HG03378 (cell line): ENCODE data around the gene CASS4.

Experiments used
- ATAC-seq: cut with Tn5 transposase; IDR thresholded peaks from one replicate; pipeline ENCODE4 v1.9.1; 2021; ENCODE audit warnings: mild to moderate bottlenecking, moderate library complexity; ENCODE audit not compliant: unreplicated experiment

Gene CASS4

DNA sequence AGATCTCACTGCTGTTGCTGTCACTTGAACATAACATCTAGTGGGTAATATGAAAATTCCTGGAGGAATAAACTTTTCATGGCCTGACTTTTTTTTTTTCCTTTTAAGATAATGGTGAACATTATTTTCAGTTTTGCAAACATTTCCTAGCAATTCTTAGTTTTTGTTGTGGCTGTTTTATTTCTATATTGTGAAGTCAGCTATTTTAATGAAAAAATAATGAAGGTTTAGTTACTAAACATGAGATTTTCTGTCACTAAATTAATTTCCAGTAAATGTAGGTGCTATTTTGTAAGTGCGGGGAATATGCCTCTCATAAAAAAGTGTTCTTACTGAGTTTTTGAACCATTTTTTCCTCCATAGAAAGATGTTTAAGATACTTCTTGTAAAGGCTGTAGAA lies 89.1 kb downstream of the CASS4 start:
- ATAC-seq, result no peak

DNA sequence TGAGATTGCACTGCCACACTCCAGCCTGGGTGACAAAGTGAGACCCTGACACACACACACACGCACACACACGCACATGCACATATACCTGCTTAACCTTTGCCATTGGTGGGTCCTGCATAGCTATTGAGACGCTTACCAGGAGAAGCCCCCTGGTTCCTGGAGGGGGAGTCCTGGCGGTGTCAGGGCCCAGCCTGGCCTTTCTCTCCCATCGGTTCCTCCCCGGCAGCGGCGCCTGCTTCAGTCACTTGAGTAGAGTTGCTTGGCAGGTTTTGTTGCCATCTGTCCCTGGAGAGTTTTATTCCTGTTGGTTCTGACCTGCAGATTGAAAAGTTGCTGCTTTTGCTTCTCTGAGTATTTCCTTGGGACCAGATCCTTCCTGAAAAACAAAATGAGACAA lies 91.9 kb downstream of the CASS4 start:
- no peak for ATAC-seq

DNA sequence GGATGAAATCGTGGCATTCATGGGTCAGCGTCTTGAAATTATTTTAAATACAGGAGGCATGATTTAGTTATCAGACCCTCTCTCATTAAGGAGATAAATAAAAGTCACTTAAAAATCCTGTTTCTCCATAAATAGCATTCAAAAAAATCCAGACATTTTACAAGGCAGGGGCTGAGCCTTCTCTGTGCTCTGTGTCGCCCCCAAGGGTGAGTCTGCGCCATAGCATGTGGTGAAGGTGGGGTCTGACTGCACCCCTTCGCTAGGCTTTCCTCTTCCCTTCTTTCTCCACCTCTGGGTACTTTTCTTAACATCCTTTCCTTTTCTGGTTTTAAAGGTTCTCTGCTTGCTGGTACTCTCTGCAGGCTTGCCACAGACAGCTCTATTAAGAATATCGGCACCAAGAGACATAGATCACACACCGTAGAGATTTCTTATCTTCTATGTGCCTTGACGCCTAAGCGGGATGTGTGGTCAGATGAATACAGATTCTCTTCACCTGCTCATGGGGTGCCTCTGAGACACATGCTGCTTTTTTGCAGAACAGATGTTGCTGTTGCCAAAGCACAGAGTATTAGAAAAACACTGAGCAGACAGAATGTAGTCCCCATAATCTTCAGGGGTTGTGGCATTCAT lies 92.4 kb downstream of the CASS4 start:
- ATAC-seq, result no peak

DNA sequence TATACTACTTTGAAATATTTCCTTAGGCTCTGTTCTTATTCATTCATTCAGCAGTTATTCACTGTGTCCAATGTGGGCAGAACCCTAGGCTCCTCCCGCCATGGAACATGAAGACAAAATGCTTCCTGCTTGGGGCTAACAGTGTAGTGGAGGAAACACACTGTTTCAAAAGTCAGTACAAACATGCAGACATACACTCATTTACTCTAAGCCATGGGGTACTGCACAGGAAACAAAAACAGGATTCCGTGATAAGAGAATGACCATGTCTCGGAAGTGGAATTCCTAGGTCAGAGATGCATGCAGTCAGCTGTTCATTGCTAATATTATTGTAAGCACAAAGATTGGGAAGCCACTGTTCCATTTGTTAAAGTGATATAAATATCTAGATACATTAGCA lies 94.0 kb downstream of the CASS4 start:
- no peak for ATAC-seq
